Pancreas (tissue), 10 donors: ENCODE data around the gene MYOM3. TPM values are rescaled to one million over a fixed set of nuclear protein-coding genes. Genes with fewer than 3 reads are reported as not detected.

Experiments used
- ATAC-seq, 4 donors: fragments of 200-7000 bp; cut with Tn5 transposase; one replicate each; pipeline versions ENCODE4 v1.8.0 to v1.9.1; 2020; ENCODE audit warnings: mild to moderate bottlenecking in 4 of 4, moderate library complexity in 4 of 4
- DNase-seq, 6 donors: peaks; one replicate each; pipeline ENCODE4 v3.0.0-alpha.2; 2020
- FAIRE-seq: peaks from 2 replicates; lab custom pipeline; 2012; peaks lifted over from hg19 to GRCh38; lab: Jason Lieb, UNC
- H3K27ac ChIP-seq, 4 donors: fragments of 200-600 bp; sonication (generic); 1 replicate in 3 of 4; 2 replicates in 1 of 4; pipeline versions ENCODE4 v1.5.0 to v1.8.0; 2020
- H3K27me3 ChIP-seq, 4 donors: fragments of 200-600 bp; one replicate each; pipeline ENCODE4 v1.8.0; 2021
- H3K36me3 ChIP-seq, 3 donors: fragments of 200-600 bp; sonication (generic) in 1 of 3; one replicate each; pipeline versions ENCODE4 v1.5.0 to v1.8.0; 2020 to 2021
- H3K4me1 ChIP-seq, 3 donors: fragments of 200-600 bp; one replicate each; pipeline ENCODE4 v1.8.0; 2021
- H3K4me3 ChIP-seq, 4 donors: fragments of 200-600 bp; sonication (generic) in 2 of 4; one replicate each; pipeline versions ENCODE4 v1.5.0 to v1.8.0; 2020 to 2021
- H3K9me3 ChIP-seq, 4 donors: fragments of 200-600 bp; one replicate each; pipeline ENCODE4 v1.8.0; 2021
- CTCF ChIP-seq, 4 donors: fragments of 200-600 bp; sonication (generic) in 3 of 4; IDR thresholded peaks; one replicate each; pipeline versions ENCODE4 v1.5.0 to v1.8.0; 2021; ENCODE audit warnings: antibody characterized with exemption in 4 of 4
- WGBS, 2 donors: extraction: QIAGEN DNeasy Blood & Tissue Kit; methylation state at CpG; one replicate each; pipeline ENCODE4 v1.1.7; 2013; 5-methylcytosine and 5-hydroxymethylcytosine counted together
- intact Hi-C, 3 donors: fragments of 100-400 bp; cut with DNase I; formaldehyde crosslinking; loops; one replicate each; pipeline versions ENCODE4 v1.11.1 to v1.14.2; 2022
- polyA plus RNA-seq, 2 donors: library from polyadenylated mRNA; stranded (reverse); fragments of 200-250 nt; gene quantifications; one replicate each; pipeline ENCODE4 v1.2.3, GENCODE V29; 2013
- total RNA-seq, 6 donors: library from RNA; stranded (reverse); fragmentation: NEBNext Ultra II Directional in 4 of 6; extraction: Animal tissue kit (Norgen Biotek cat#: 25700) in 4 of 6; gene quantifications; one replicate each; pipeline versions ENCODE4 v1.2.1 to v1.2.4, GENCODE V29; 2021 to 2023
- donor health status: healthy with polysubstance abuse.
- donor health status: DM: no; HTN: no; CAD: no; lungs with moderate emphysema.
- donor health status: DM: no; HTN: no; CAD: no.
- donor health status: control.
- donor health status: control.
- donor health status: Bipolar disorder and iron deficiency.
- donor health status: DM: yes; HTN: yes; CAD: no.
- donor health status: DM: no; HTN: no; CAD: no.
- donor health status: DM: no; HTN: no; CAD: no.
- donor health status: DM: yes; HTN: yes; CAD: no.

Gene MYOM3
- total and polyA plus RNA-seq, 8 donors, result 0.38 to 1.7 (median 0.79) TPM

- ATAC-seq (no peak), DNase-seq (peak in 1 of 6 donors; percentile 26), FAIRE-seq (no peak)
- Histone ChIP-seq H3K9me3 (no peaks in the 10 kb centered on the region), H3K4me1 (peaks cover 8 to 15% (median 10%) of the 10 kb centered on the region in 3 donors), H3K27me3 (no peaks in the 10 kb centered on the region), H3K36me3 (no peaks in the 10 kb centered on the region), H3K4me3 (no peak overlapping the region), H3K27ac (no peak overlapping the region)
- intact Hi-C loops, result no loop called here
- TF ChIP-seq CTCF (IDR thresholded peaks at IDR 0.05), result no peak
- 83 to 88% methylated on average over 5 of the region's 5 CpGs for WGBS, 2 donors
Observed at GRCh38 chr1:24096739-24097103, 15.2 kb downstream of the MYOM3 start.

GRCh38 chr1:24096009-24096738 is 15.8 kb downstream of the MYOM3 start:
- Histone ChIP-seq H3K27me3 (no peaks in the 10 kb centered on the region), H3K27ac (no peak overlapping the region), H3K36me3 (no peaks in the 10 kb centered on the region), H3K4me3 (no peak overlapping the region), H3K4me1 (peaks cover 8 to 15% (median 10%) of the 10 kb centered on the region in 3 donors), H3K9me3 (no peaks in the 10 kb centered on the region)
- FAIRE-seq, result no peak
- peak in 1 of 6 donors; percentile 28 for DNase-seq
- TF ChIP-seq CTCF (IDR thresholded peaks at IDR 0.05), result no peak
- WGBS, 2 donors, result 83% methylated on average over 8 of the region's 8 CpGs
- peak in 1 of 4 donors; percentile 12 for ATAC-seq
- intact Hi-C loops, result no loop called here

- peak in 1 of 6 donors; percentile 20 for DNase-seq
- Histone ChIP-seq H3K27me3 (no peaks in the 10 kb centered on the region), H3K4me3 (no peak overlapping the region), H3K9me3 (no peaks in the 10 kb centered on the region), H3K27ac (no peak overlapping the region), H3K36me3 (no peaks in the 10 kb centered on the region), H3K4me1 (peaks cover 8 to 15% (median 10%) of the 10 kb centered on the region in 3 donors)
- FAIRE-seq, result no peak
- WGBS, 2 donors, result 62 to 64% methylated on average over 14 of the region's 14 CpGs
- ATAC-seq, result peak in 2 of 4 donors; percentile 15 to 26
- intact Hi-C loops, result no loop called here
- no peak for TF ChIP-seq CTCF (IDR thresholded peaks at IDR 0.05)
Observed at GRCh38 chr1:24095140-24095859, 16.6 kb downstream of the MYOM3 start.

GRCh38 chr1:24094554-24094953 is 17.4 kb downstream of the MYOM3 start:
- no peak for TF ChIP-seq CTCF (IDR thresholded peaks at IDR 0.05)
- H3K36me3 ChIP-seq, result no peaks in the 10 kb centered on the region
- no peak overlapping the region for H3K27ac ChIP-seq
- no peaks in the 10 kb centered on the region for H3K27me3 ChIP-seq
- 76 to 87% methylated on average over 5 of the region's 5 CpGs for WGBS, 2 donors
- no peak overlapping the region for H3K4me3 ChIP-seq
- ATAC-seq, result no peak
- peak in 1 of 6 donors; percentile 33 for DNase-seq
- peaks cover 7 to 15% (median 7%) of the 10 kb centered on the region in 3 donors for H3K4me1 ChIP-seq
- no peak for FAIRE-seq
- no peaks in the 10 kb centered on the region for H3K9me3 ChIP-seq
- intact Hi-C loops, result no loop called here
